Activated CD8-positive, alpha-beta T cell treated with anti-CD3 and anti-CD28 coated beads for 36 hours (primary cell): Measurements from ENCODE around the gene FAM83G. TPM values are rescaled to one million over a fixed set of nuclear protein-coding genes. Genes with fewer than 3 reads are reported as not detected.

Experiments used
- ATAC-seq: fragments of 200-7000 bp; cut with Tn5 transposase; one replicate; pipeline ENCODE4 v1.10.0; 2021; ENCODE audit warnings: mild to moderate bottlenecking, moderate library complexity
- CTCF ChIA-PET: fragments of 350-600 bp; sonication (Branson Sonifier 250); formaldehyde crosslinking; loops from one replicate; lab custom pipeline; 2021; ENCODE audit warnings: antibody characterized with exemption; lab: Charles Lee
- POLR2A ChIA-PET: fragments of 350-600 bp; sonication (Branson Sonifier 250); formaldehyde crosslinking; loops from one replicate; lab custom pipeline; 2021; ENCODE audit warnings: antibody characterized with exemption; lab: Charles Lee
- DNase-seq: peaks from one replicate; pipeline ENCODE4 v3.0.0-alpha.2; 2020
- H3K27ac Mint-ChIP-seq: one replicate; pipeline ENCODE4 v1.8.0; 2021; ENCODE audit warnings: mild to moderate bottlenecking, mixed read lengths
- H3K27me3 Mint-ChIP-seq: one replicate; pipeline ENCODE4 v1.8.0; 2021; ENCODE audit warnings: mixed read lengths
- H3K36me3 Mint-ChIP-seq: one replicate; pipeline ENCODE4 v1.8.0; 2021; ENCODE audit warnings: low read depth, mixed read lengths
- H3K4me1 Mint-ChIP-seq: one replicate; pipeline ENCODE4 v1.8.0; 2021; ENCODE audit warnings: low read depth, mixed read lengths
- H3K4me3 Mint-ChIP-seq: one replicate; pipeline ENCODE4 v1.8.0; 2021; ENCODE audit warnings: mild to moderate bottlenecking, moderate library complexity, mixed read lengths
- H3K9me3 Mint-ChIP-seq: one replicate; pipeline ENCODE4 v1.8.0; 2021; ENCODE audit warnings: mixed read lengths
- intact Hi-C: fragments of 100-400 bp; cut with micrococcal nuclease; formaldehyde crosslinking; loops from one replicate; pipeline ENCODE4 v1.10.0; 2022
- total RNA-seq, 2 experiments: library from RNA; stranded (reverse); gene quantifications; one replicate each; pipeline ENCODE4 v1.2.3, GENCODE V29; 2021
- TF ChIP-seq, protein P1 (sequence below): fragments of 200-600 bp; IDR thresholded peaks from one replicate; pipeline ENCODE4 v1.8.0; 2022; ENCODE audit warnings: antibody characterized with exemption, mild to moderate bottlenecking

The FAM83G gene
- total RNA-seq, 2 experiments from 2014 or later: 11.9 to 12.1 TPM

DNA sequence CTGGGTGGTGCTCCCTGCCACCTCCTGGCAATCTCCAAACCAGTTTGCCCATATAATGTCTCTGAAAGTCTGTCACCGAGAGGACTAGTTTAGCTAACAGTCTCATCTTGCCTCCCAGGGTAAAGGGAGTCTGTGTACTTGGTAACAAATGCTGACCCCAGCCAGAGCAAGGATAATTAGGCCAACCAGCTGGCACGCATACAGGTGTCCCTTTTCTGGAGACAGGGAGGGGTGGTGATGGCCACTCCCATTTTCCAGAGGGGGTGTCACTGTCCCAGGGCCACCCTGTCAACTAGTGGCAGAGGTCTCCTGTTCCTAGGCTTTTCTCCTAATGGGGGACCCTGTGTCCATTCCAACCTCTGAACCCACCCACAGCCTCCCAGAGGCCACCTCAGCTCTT, 8.1 kb downstream of the FAM83G start:
- peaks cover 9% of the 10 kb centered on the region for H3K9me3 Mint-ChIP-seq
- ATAC-seq: no peak
- H3K4me3 Mint-ChIP-seq: no peak overlapping the region
- H3K4me1 Mint-ChIP-seq: peaks cover 27% of the 10 kb centered on the region
- intact Hi-C loops: no loop called here
- ChIA-PET CTCF (interaction anchor here (0.7 kb wide), 1 partner anchor 120 kb away, joined by 3 read pairs; no protein-coding TSS in a partner anchor), POLR2A (interaction anchor here (2.2 kb wide), 1 partner anchor 8 kb away, joined by 6 read pairs; the partner anchor contains the start of gene FAM83G)
- TF ChIP-seq, protein P1, sequence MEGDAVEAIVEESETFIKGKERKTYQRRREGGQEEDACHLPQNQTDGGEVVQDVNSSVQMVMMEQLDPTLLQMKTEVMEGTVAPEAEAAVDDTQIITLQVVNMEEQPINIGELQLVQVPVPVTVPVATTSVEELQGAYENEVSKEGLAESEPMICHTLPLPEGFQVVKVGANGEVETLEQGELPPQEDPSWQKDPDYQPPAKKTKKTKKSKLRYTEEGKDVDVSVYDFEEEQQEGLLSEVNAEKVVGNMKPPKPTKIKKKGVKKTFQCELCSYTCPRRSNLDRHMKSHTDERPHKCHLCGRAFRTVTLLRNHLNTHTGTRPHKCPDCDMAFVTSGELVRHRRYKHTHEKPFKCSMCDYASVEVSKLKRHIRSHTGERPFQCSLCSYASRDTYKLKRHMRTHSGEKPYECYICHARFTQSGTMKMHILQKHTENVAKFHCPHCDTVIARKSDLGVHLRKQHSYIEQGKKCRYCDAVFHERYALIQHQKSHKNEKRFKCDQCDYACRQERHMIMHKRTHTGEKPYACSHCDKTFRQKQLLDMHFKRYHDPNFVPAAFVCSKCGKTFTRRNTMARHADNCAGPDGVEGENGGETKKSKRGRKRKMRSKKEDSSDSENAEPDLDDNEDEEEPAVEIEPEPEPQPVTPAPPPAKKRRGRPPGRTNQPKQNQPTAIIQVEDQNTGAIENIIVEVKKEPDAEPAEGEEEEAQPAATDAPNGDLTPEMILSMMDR: no peak
- H3K27ac Mint-ChIP-seq: no peak overlapping the region
- peaks cover 24% of the 10 kb centered on the region for H3K36me3 Mint-ChIP-seq
- no peak for DNase-seq
- H3K27me3 Mint-ChIP-seq: no peaks in the 10 kb centered on the region

DNA sequence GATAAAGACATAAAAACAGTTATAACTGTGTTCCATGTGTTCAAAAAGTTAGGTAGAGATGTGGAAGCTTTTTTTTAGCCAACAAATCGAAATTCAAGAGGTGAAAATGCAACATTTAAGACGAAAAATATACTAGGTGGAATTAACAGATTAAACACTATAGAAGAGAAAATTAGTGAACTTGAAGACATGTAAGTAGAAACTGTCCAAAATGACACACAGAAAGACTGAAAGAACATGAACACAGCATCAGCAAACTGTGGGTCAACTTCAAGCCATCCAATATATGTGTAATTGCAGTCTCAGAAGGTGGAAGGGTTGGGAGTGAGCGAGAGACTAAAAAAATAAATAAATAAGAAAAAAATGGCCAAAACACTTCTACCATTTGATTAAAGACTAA, 9.3 kb downstream of the FAM83G start:
- H3K27me3 Mint-ChIP-seq: no peaks in the 10 kb centered on the region
- no peak overlapping the region for H3K27ac Mint-ChIP-seq
- DNase-seq (no peak), ATAC-seq (no peak)
- ChIA-PET POLR2A (interaction anchor here (2.2 kb wide), 1 partner anchor 9 kb away, joined by 6 read pairs; the partner anchor contains the start of gene FAM83G), CTCF (interaction anchor here (4.3 kb wide), 1 partner anchor 35 kb away, joined by 15 read pairs; no protein-coding TSS in a partner anchor)
- intact Hi-C loops: no loop called here
- H3K9me3 Mint-ChIP-seq: peaks cover 9% of the 10 kb centered on the region
- H3K4me3 Mint-ChIP-seq: no peak overlapping the region
- peaks cover 26% of the 10 kb centered on the region for H3K4me1 Mint-ChIP-seq
- H3K36me3 Mint-ChIP-seq: peaks cover 21% of the 10 kb centered on the region
- TF ChIP-seq, protein P1: no peak

DNA sequence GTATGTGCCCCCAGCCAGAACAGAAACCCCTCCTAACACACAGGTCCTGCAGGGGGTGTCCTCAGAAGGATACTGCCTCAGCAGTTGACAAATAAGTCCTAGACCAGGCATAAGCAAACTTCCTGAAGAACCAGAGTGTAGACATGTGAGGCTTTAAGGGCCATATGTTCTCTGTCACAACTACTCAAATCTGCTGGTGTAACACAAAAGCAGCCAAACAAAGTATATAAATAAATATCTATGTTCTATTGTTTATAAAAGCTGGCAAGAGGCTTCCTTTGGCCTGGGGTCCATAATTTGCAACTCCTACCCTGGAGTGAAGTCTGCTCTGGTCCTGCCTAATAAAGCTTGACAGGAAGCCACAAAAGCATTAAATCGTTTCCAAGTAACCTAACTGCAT, 9.9 kb downstream of the FAM83G start:
- intact Hi-C loops: no loop called here
- Mint-ChIP-seq H3K9me3 (peaks cover 9% of the 10 kb centered on the region), H3K27ac (no peak overlapping the region), H3K4me3 (no peak overlapping the region), H3K36me3 (peaks cover 21% of the 10 kb centered on the region), H3K27me3 (no peaks in the 10 kb centered on the region), H3K4me1 (peaks cover 26% of the 10 kb centered on the region)
- ATAC-seq (no peak), DNase-seq (no peak)
- CTCF ChIA-PET: interaction anchor here (4.3 kb wide), 1 partner anchor 34 kb away, joined by 15 read pairs; no protein-coding TSS in a partner anchor
- POLR2A ChIA-PET: interaction anchor here (2.2 kb wide), 1 partner anchor 10 kb away, joined by 6 read pairs; the partner anchor contains the start of gene FAM83G
- TF ChIP-seq, protein P1: no peak

DNA sequence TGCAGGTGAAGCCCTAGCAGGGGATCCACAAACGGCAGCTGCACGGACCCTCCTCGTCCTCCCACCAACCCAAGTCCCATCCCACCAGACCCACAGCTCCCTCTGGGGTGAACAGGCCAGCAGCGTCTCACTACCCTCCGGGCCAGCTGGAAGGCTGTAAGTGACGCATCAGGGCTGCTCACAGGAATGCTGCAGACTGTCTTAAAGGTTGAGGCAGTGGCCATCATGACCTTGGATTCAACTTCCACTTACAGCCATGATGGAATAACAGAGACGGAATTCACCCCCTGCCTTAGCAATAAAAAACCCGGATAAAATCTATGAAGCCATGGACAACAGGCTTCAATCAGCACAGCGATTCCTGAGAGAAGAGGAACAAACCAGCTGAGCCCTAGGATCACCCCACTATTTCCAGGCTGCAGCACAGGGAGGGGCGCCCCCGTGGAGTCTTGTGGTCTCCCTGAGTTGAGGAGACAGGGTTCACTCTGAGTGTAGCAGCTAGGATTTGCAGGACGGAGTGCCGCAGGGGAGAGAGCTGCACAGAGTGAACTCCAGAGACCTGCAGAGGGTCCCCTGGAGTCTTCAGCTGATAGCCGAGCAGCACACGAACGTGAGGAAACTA, 10.5 kb downstream of the FAM83G start:
- no peak overlapping the region for H3K4me3 Mint-ChIP-seq
- ATAC-seq (no peak), DNase-seq (no peak)
- peaks cover 9% of the 10 kb centered on the region for H3K9me3 Mint-ChIP-seq
- ChIA-PET CTCF (interaction anchor here (0.8 to 4.3 kb wide), 2 partner anchors 9 to 33 kb away, joined by 3 to 15 read pairs; no protein-coding TSS in a partner anchor), POLR2A (interaction anchor here (2.2 kb wide), 1 partner anchor 10 kb away, joined by 6 read pairs; the partner anchor contains the start of gene FAM83G)
- no peak overlapping the region for H3K27ac Mint-ChIP-seq
- H3K36me3 Mint-ChIP-seq: peaks cover 21% of the 10 kb centered on the region
- no peaks in the 10 kb centered on the region for H3K27me3 Mint-ChIP-seq
- H3K4me1 Mint-ChIP-seq: peaks cover 26% of the 10 kb centered on the region
- TF ChIP-seq, protein P1: no peak
- intact Hi-C loops: no loop called here
